BLaER1 treated with 17β-estradiol and CSF1 and Interleukin-3, amounts not matched to agents 10 nM and 100 nM (cell line): ENCODE results near the gene SCAMP3.
"Not testable (repeated sequence)": the region's sequence is repeated elsewhere in the genome, so short reads cannot be mapped to it uniquely, and the experiment has no call there.

Source experiments
- H3K27ac ChIP-seq, 11 experiments: shearing (Covaris generic); formaldehyde crosslinking; 2 replicates each; pipeline ENCODE4 v1.8.1; 2022
- H3K27me3 ChIP-seq, 11 experiments: shearing (Covaris generic); formaldehyde crosslinking; 2 replicates each; pipeline ENCODE4 v1.8.1; 2022
- H3K36me3 ChIP-seq, 11 experiments: shearing (Covaris generic); formaldehyde crosslinking; 2 replicates each; pipeline ENCODE4 v1.8.1; 2022
- H3K4me1 ChIP-seq, 10 experiments: shearing (Covaris generic); formaldehyde crosslinking; 2 replicates each; pipeline ENCODE4 v1.8.1; 2022
- H3K4me2 ChIP-seq, 11 experiments: shearing (Covaris generic); formaldehyde crosslinking; 2 replicates each; pipeline ENCODE4 v1.8.1; 2022
- H3K4me3 ChIP-seq, 10 experiments: shearing (Covaris generic); formaldehyde crosslinking; 2 replicates each; pipeline ENCODE4 v1.8.1; 2022
- H3K9ac ChIP-seq, 11 experiments: shearing (Covaris generic); formaldehyde crosslinking; 2 replicates each; pipeline ENCODE4 v1.8.1; 2022
- H3K9me3 ChIP-seq, 11 experiments: shearing (Covaris generic); formaldehyde crosslinking; replicated peaks in 1 of 11; 2 replicates each; pipeline ENCODE4 v1.8.1; 2022
- H4K20me1 ChIP-seq, 11 experiments: shearing (Covaris generic); formaldehyde crosslinking; 2 replicates each; pipeline ENCODE4 v1.8.1; 2022
- Cebpa-rat ChIP-seq, 11 experiments: shearing (Covaris generic); IDR thresholded peaks; 2 replicates each; pipeline ENCODE4 v1.8.1; 2022

The SCAMP3 gene

DNA sequence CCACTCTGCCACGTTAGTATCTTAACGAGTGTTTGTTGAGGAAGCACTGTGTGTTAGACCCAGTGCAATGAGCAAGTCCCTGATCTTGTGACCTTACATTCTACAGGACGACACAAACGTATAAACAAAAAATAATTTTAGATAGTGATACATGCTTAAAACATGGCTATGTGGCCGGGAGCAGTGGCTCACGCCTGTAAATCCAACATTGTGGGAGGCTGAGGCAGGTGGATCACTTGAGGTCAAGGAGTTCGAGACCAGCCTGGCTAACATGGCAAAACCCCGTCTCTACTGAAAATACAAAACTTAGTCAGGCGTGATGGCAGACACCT is 34.1 kb downstream of the SCAMP3 start:
- H3K9me3 ChIP-seq, result no peaks in the 10 kb centered on the region
- peak overlapping the region; percentile 48 to 97 (median 92); a peak in 21 of 22 replicates for H3K27ac ChIP-seq
- H3K4me2 ChIP-seq, result peak overlapping the region; percentile 73 to 93 (median 83)
- H3K9ac ChIP-seq, result peak overlapping the region; percentile 58 to 94 (median 91)
- TF ChIP-seq Cebpa-rat (IDR thresholded peaks at IDR 0.05), result no peak
- H3K27me3 ChIP-seq, result no peaks in the 10 kb centered on the region
- peaks cover 39 to 45% (median 43%) of the 10 kb centered on the region in 10 experiments for H3K4me1 ChIP-seq
- no peaks in the 10 kb centered on the region; a peak in 1 of 22 replicates for H3K36me3 ChIP-seq
- no peaks in the 10 kb centered on the region for H4K20me1 ChIP-seq
- peak overlapping the region; percentile 22 to 80 (median 68) for H3K4me3 ChIP-seq

- peak overlapping the region; percentile 54 to 97 (median 93); a peak in 21 of 22 replicates for H3K27ac ChIP-seq
- peak overlapping the region; percentile 77 to 94 (median 91) for H3K9ac ChIP-seq
- H3K4me2 ChIP-seq, result peak overlapping the region; percentile 82 to 96 (median 89)
- H3K4me1 ChIP-seq, result peaks cover 44 to 51% (median 49%) of the 10 kb centered on the region in 10 experiments
- TF ChIP-seq Cebpa-rat (IDR thresholded peaks at IDR 0.05), result no peak
- H4K20me1 ChIP-seq, result no peaks in the 10 kb centered on the region
- H3K36me3 ChIP-seq, result no peaks in the 10 kb centered on the region; a peak in 1 of 22 replicates
- H3K4me3 ChIP-seq, result peak overlapping the region; percentile 60 to 80 (median 75)
- H3K9me3 ChIP-seq, result no peaks in the 10 kb centered on the region
- no peaks in the 10 kb centered on the region for H3K27me3 ChIP-seq
Measured at GRCh38 chr1:155227261-155228095, 34.7 kb downstream of the SCAMP3 start.

- Histone ChIP-seq H3K27ac (peak overlapping the region; percentile 54 to 97 (median 93); a peak in 21 of 22 replicates), H3K27me3 (no peaks in the 10 kb centered on the region), H3K36me3 (no peaks in the 10 kb centered on the region; a peak in 1 of 22 replicates), H3K9ac (peak overlapping the region; percentile 77 to 94 (median 91)), H3K4me3 (peak overlapping the region; percentile 60 to 80 (median 75)), H3K4me1 (peaks cover 50 to 57% (median 55%) of the 10 kb centered on the region in 10 experiments), H3K4me2 (peak overlapping the region; percentile 82 to 96 (median 86)), H4K20me1 (no peaks in the 10 kb centered on the region), H3K9me3 (no peaks in the 10 kb centered on the region)
- no peak for TF ChIP-seq Cebpa-rat (IDR thresholded peaks at IDR 0.05)
Measured at GRCh38 chr1:155226910-155227260, 35.3 kb downstream of the SCAMP3 start.

GRCh38 chr1:155226188-155226909 is 35.8 kb downstream of the SCAMP3 start:
- Histone ChIP-seq H3K36me3 (peaks cover 0 to 2% (median 0%) of the 10 kb centered on the region in 11 experiments; a peak in 2 of 22 replicates), H3K4me3 (peak overlapping the region; percentile 60 to 80 (median 75)), H3K27ac (peak overlapping the region; percentile 54 to 97 (median 93); a peak in 21 of 22 replicates), H4K20me1 (no peaks in the 10 kb centered on the region), H3K9me3 (no peaks in the 10 kb centered on the region), H3K27me3 (no peaks in the 10 kb centered on the region), H3K9ac (peak overlapping the region; percentile 77 to 94 (median 91)), H3K4me2 (peak overlapping the region; percentile 82 to 96 (median 86)), H3K4me1 (peaks cover 56 to 62% (median 60%) of the 10 kb centered on the region in 10 experiments)
- no peak for TF ChIP-seq Cebpa-rat (IDR thresholded peaks at IDR 0.05)

GRCh38 chr1:155225404-155225759 is 36.8 kb downstream of the SCAMP3 start:
- H3K27me3 ChIP-seq, H3K36me3 ChIP-seq, H3K9me3 ChIP-seq, H4K20me1 ChIP-seq: not testable (repeated sequence)
- Histone ChIP-seq H3K27ac (peak overlapping the region; percentile 54 to 97 (median 93); a peak in 21 of 22 replicates), H3K4me1 (peaks cover 60 to 71% (median 67%) of the 10 kb centered on the region in 10 experiments), H3K9ac (peak overlapping the region; percentile 70 to 94 (median 91); a peak in 21 of 22 replicates), H3K4me3 (peak overlapping the region; percentile 30 to 80 (median 75); a peak in 16 of 20 replicates), H3K4me2 (peak overlapping the region; percentile 82 to 96 (median 86))

DNA sequence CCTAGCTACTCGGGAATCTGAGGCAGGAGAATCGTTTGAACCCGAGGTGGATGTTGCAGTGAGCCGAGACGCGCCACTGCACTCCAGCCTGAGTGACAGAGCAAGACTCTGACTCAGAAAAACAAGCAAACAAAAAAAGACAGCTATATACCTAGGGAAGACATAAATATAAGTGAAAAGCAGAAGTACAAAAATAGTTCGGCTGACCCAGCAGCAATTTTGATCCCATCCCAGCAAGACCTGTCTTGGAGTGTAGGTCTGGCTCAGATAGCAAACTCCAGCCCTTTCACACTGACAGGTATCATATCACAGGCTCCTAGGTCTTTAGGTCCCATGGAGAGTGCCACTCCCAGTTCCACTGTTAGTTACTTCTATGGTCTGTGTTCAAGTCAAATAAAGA is 39.1 kb downstream of the SCAMP3 start:
- H3K4me3 ChIP-seq, result peak overlapping the region in 3 of 10 experiments; percentile 7 to 21 (median 12); a peak in 2 of 20 replicates
- H4K20me1 ChIP-seq, result no peaks in the 10 kb centered on the region; a peak in 1 of 22 replicates
- peak overlapping the region in 10 of 11 experiments; percentile 54 to 97 (median 92); a peak in 17 of 22 replicates for H3K27ac ChIP-seq
- H3K9ac ChIP-seq, result peak overlapping the region in 9 of 11 experiments; percentile 18 to 94 (median 91); a peak in 15 of 22 replicates
- H3K4me1 ChIP-seq, result peaks cover 69 to 84% (median 80%) of the 10 kb centered on the region in 10 experiments
- H3K27me3 ChIP-seq, result no peaks in the 10 kb centered on the region
- no peaks in the 10 kb centered on the region for H3K9me3 ChIP-seq
- peaks cover 0 to 7% (median 0%) of the 10 kb centered on the region in 11 experiments; a peak in 2 of 22 replicates for H3K36me3 ChIP-seq
- TF ChIP-seq Cebpa-rat (IDR thresholded peaks at IDR 0.05), result no peak
- peak overlapping the region; percentile 82 to 96 (median 86) for H3K4me2 ChIP-seq

DNA sequence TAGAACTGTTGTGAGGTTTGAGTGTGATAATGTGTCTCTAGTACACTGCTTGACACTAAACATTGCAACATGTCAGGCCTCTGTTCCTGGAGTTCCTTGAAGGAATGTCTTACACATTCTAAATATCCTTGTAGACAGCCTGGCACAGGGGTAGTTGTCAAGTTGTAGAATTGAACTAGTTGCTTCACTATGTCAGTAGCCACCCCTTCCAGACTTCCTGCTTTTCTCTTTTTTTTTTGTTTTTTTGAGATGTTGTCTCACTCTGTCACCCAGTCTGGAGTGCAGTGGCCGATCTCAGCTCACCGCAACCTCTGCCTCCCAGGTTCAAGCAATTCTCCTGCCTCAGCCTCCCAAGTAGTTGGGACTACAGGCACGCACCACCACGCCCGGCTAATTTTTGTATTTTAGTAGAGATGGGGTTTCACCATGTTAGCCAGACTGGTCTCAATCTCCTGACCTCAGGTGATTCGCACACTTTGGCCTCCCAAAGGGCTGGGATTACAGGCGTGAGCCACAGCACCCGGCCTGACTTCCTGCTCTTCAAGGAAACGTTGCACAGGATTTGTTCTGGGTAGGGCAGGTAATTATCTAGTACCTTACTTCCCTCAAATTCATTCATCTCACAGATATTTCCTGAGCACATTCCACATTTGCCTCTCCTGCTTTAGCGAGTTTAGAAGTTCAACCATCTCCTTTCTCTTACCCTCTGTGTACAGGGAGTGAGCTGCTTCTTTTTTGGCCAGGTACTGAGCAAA is 41.8 kb downstream of the SCAMP3 start:
- Histone ChIP-seq H3K27ac (peak overlapping the region in 6 of 11 experiments; percentile 23 to 69 (median 62); a peak in 8 of 22 replicates), H3K4me1 (peaks cover 53 to 68% (median 64%) of the 10 kb centered on the region in 10 experiments)
- not testable (repeated sequence) for H3K9me3 ChIP-seq

GRCh38 chr1:155219592-155220031 is 42.5 kb downstream of the SCAMP3 start:
- H3K4me3 ChIP-seq, result no peak overlapping the region
- peak overlapping the region in 8 of 11 experiments; percentile 19 to 69 (median 50); a peak in 9 of 22 replicates for H3K27ac ChIP-seq
- no peak for TF ChIP-seq Cebpa-rat (IDR thresholded peaks at IDR 0.05)

More for the DNA sequence above, 41.8 kb downstream of the SCAMP3 start:
- H3K27me3 ChIP-seq, H4K20me1 ChIP-seq, H3K4me3 ChIP-seq, H3K9ac ChIP-seq: not testable (repeated sequence)
- Histone ChIP-seq H3K4me2 (peak overlapping the region in 6 of 11 experiments; percentile 40 to 79 (median 67); a peak in 10 of 22 replicates), H3K36me3 (peaks cover 8 to 27% (median 17%) of the 10 kb centered on the region in 11 experiments; a peak in 20 of 22 replicates)

More at GRCh38 chr1:155219592-155220031, 42.5 kb downstream of the SCAMP3 start:
- Histone ChIP-seq H3K27me3 (no peaks in the 10 kb centered on the region), H3K9me3 (no peaks in the 10 kb centered on the region), H3K36me3 (peaks cover 10 to 35% (median 18%) of the 10 kb centered on the region in 11 experiments; a peak in 20 of 22 replicates), H3K9ac (peak overlapping the region in 3 of 11 experiments; percentile 0 to 38 (median 3); a peak in 1 of 22 replicates), H3K4me2 (peak overlapping the region; percentile 10 to 79 (median 46); a peak in 18 of 22 replicates), H4K20me1 (no peaks in the 10 kb centered on the region; a peak in 1 of 22 replicates), H3K4me1 (peaks cover 46 to 60% (median 57%) of the 10 kb centered on the region in 10 experiments)
